ENCODE results near the gene SLC35E3.
A peak's percentile ranks its signal among the peaks of the same experiment; 100 is the strongest.

SLC35E3 gene

DNA sequence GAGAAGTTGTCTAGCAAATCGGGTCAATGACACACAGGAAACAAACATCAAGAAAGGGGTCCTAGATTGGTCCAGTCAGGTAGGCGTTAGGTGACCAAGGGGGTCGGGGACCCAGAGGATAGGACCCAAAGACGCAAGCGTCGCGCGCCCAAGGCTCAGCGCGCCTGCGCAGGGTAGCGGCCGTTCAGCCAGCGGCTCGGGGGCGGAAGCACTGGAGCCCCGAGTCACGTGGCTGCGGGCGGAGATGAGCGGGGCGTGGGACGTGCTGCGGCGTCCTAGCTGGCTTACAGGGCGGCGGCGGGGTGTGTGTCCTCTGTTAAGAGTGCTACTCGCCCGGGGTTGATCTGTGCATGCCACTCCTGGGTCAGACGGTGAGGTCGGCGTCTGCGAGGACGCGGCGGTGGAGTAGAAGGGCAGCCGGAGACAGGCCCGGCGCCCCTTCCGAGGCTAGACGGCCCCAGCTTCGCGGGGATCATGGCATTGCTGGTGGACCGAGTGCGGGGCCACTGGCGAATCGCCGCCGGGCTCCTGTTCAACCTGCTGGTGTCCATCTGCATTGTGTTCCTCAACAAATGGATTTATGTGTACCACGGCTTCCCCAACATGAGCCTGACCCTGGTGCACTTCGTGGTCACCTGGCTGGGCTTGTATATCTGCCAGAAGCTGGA, at the start of gene SLC35E3:
Gene SLC35E3 (plus strand): TSS at position 273 of the 668 bp plus-strand sequence. CDS start 202 bp downstream, at position 475.
- DNase-seq: peak; percentile 95

DNA sequence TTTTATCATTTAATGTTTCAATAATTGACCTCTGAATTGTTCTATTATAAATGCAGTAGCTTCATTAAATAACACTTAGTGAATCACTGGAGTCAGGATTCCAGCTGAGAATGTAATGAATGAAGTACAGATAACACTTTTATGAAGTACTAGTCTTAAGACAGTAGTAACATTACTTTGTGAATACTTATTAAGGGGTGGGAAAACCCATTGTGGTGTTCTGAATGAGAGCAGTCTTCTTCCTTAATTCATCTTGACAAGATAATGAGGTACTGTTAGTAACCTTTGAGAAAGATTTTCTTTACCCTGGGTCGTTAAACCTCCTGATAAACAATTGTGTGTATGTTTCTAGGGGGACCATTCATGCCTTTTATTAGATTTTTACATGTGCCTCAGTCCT, 46.5 kb upstream of the SLC35E3 start:
- DNase-seq: no peak

DNA sequence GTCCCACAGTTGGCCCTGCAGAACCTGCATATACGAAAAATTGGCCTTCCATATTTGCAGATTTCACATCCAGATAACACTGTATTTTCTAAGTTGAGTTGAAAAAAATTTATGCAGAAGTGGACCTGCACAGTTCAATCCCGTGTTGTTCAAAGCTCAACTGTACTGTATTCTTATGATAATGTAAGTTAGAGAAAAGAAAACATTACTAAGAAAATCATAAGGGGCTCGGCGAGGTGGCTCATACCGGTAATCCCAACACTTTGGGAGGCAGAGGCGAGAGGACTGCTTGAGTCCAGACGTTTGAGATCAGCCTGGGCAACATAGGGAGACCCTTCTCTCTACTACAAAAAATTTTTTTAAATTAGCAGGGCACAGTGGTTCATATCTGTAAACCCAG, 18.2 kb upstream of the SLC35E3 start:
- DNase-seq: no peak

DNA sequence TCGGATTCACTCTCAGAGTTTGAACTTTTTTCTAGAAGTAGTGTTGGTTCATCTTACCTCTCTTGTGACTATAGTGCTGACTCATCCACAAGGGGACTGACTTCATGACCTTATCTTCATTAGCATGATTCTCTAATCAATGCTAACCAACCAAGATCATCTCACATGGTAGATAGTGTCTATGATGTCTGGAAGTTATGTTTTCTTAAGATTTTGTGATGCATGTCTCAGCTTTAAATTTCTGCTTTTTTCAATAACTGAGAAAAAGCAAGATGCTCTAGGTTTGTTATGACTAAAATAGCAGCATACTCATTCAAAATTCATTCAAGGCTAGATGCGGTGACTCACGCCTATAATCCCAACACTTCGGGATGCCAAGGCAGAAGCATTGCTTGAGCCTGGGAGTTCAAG, 12.3 kb upstream of the SLC35E3 start:
- DNase-seq: no peak

DNA sequence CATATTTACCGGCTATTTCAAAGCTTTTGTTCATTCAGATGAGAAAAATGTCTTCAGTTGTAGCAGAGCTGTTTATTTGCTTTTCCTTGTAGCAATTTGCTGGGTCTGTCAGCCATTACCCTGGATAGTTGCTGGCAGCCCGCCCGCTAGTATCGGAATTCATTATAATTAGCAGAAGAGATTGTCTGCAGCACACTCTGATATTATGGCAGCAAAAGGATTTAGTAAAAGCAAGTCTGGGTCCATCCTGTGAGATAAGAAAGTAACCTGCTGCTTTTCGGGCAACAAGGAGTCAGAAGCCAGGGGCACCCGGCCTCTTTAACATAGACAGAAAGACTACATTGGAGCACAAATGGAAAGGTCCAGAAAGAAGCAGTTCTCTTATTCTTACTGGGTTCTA, 6.1 kb upstream of the SLC35E3 start:
- DNase-seq: no peak

DNA sequence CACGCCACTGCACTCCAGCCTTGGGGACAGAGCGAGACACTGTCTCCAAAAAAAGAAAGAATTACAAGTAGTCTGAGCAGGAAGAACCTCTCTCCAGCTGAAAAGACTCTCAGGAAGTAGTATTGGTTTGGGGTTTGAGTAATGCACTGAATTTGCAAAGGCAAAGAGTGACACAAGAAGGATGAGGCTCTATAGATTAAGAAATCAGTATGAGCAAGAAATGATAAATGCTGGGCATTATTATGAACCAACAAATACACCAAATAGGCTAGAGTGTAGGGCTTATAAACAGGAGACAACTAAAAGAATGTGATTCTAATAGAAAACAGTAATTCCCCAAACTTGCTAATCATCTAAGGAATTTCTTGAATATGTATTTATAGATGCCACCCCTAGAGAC, 2.6 kb upstream of the SLC35E3 start:
- DNase-seq: no peak

DNA sequence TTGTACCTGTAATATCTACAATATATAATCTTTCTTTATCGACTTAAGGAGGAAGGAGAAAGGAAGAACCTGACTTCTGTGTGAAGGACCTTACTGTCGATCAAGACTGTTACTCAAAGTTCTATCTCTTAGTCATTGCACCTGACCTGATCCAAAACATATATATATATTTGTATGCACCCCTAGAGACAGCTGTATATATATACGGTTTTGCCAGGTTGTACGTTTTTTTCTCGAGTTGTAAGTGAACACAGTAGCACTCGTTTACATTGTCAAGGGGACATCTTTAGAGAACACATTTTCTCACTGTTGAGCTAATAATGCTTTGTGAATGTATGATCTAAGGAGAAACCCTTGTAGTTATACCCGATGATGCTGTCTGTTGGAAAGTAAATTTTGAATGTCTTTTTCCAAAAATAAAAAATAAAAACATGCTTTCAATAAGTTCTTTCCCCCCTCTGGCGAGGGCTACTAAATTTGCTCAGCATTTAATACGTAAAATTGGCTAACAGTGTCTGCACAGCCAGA, 536 bp upstream of the SLC35E3 start:
- DNase-seq: no peak

DNA sequence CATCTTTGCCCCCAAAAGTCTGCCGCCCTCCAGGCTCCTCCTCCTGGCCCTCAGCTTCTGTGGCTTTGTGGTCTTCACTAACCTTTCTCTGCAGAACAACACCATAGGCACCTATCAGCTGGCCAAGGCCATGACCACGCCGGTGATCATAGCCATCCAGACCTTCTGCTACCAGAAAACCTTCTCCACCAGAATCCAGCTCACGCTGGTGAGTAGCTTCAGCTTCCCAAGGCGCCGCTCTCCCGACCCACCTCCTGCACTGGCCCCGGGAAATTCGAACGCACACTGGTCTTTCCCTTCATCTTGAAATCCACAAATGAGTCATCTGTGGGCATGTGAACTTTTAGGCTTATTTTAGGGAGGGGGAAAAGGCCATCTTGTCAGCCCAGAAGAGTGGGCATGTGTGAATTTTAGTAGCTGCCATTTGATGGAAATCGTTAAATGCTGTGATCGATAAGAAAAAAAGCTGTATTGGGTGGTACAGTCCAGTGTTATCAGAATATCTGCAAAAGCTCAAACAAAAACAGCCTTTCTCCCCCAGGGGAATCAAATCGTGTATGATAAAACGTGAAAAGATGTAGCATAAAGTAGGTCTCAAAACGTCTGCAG, 700 bp downstream of the SLC35E3 start:
- peak; percentile 47 for DNase-seq

DNA sequence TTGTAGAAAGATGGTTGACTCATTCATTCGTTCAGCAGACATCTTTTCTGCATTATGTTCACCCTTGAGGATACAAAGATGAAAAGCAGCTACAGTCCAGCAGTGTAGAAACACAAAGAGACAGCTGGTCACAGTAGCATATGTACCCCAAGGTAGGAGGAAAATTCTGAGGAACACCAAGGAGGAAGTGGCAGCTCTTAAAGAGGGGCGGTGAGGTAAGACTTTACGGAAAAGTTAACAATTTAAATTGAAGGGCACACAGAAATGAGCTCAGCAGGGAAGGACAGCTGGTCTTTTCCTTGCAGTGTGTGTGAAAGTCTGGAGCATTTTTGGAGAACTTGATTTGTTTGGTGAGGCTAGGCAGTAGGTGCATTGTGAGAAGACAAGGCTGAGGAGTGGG, 3.5 kb downstream of the SLC35E3 start:
- no peak for DNase-seq

DNA sequence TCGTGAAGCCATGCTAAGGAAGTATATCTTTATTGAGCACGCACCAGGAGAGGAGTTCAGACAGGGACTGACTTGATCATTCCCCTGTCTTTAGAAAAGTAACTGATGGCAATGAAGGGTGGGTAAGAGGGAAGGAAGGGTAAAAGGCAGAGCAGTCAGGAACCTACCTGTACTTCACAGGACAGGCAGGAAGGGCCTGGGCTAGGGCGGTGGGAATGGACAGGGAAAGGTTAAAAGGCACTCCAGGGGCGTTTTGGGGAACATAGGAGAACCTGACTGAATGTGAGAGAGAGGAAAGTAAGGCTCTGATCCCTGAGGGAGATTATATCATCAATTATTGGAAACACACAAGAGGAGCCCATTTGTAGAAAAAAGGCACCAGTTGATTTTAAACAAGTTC, 3.9 kb downstream of the SLC35E3 start:
- no peak for DNase-seq

DNA sequence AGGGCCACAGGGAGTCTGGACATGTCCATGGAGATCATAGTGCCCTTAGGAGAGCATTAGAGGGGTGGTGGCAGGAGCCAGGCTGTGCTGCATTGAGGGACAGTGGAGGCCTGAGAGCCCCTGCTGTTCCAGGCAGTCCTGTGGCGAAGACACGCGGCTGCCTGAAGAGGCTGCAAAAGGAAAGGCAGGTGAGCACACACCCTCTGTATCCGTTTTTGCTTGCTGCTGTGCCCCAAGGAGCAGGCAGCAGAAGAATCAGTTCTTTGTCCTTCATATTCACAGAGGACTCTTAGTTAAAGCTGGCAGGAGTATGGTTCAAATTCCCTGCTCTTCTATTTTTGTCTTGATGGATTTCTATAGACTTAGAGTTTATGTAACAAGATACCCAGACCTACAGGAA, 4.5 kb downstream of the SLC35E3 start:
- no peak for DNase-seq

DNA sequence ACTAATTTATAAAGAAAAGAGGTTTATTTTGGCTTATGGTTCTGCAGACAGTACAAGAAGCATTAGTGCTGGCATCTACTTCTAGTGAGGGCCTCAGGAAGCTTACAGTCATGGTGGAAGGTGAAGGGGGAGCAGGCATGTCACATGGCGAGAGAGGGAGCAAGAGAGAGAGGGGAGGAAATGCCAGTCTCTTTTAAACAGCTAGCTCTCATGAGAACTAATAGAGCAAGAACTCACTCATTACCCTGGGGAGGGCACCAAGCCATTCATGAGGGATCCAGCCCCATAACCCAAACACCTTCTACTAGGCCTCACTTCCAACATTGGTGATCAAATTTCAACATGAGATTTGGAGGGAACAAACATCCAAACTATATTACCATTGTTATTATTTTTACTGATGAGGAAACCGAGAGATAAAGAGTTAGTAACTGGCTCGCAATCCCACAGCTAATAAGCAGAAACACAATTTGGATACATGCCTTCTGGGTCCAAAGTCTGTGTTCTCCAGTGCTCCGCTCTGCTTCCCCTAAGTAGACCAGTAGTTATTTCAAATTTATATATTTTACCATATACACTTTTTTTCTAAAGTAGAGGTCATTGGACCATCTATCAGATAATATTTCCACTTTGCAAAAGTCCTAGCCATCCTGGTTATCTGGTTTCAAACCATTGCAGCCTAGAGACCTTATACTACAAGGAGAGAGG, 9.7 kb downstream of the SLC35E3 start:
- DNase-seq: no peak

DNA sequence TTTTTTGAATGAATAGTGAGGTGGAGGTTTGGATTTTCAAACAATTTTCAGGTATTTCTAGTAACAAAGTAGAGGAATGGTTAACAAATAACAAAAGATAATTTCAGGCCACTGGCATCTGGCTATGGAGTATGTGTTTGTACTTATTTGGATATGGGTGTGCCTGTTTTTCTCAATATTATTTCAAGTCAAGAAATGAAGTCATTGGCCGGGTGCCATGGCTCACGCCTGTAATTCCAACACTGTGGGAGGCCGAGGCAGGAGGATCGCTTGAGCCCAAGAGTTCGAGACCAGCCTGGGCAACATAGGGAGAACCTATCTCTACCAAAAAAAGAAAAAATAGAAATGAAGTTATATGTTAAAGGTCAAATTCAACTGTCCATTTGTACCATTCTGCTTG, 13.9 kb downstream of the SLC35E3 start:
- no peak for DNase-seq

DNA sequence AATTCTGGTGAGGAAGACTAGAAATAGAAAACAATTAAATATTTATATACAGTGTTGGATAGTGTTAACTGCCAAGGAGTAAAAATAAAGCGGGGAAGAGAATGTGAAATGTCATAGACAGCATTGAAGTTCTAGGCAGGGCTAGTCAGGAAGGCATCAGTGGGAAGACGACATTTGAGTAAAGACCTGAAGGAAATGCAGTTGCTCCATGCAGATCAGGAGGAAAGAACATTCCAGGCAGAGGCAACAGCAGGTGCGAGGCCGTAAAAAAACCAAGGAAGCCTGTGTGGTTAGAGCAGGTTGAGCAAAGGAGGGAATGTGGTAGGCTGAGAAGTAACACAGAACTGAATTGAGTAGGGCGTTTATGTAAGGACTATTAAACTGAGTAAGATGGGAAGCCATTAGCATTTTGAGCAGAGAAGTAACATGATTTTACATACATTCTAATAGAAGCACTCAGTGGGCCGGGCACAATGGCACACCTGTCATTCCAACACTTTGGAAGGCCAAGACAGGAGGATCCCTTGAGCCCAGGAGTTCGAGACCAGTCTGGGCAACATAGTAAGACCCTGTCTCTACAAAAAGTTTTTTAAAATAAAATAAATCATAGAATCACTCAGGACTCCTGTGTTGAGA, 14.9 kb downstream of the SLC35E3 start:
- no peak for DNase-seq

DNA sequence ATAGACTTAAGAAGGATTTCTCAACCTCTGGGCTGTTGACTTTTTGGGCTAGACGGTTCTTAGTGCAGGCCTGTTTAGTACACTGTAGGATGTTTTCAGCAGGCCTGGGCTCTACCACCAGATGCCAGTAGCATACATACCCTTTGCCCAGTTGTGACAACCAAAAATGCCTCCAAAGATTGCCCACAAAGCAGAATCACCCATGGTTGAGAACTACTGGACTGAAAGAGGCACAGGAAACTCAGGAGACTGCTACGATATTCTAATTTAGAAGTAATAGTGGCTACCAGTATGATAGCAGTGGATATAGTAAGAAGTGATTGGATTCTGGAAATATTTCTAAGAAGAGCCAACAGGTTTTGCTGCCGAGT, 15.5 kb downstream of the SLC35E3 start:
- no peak for DNase-seq

DNA sequence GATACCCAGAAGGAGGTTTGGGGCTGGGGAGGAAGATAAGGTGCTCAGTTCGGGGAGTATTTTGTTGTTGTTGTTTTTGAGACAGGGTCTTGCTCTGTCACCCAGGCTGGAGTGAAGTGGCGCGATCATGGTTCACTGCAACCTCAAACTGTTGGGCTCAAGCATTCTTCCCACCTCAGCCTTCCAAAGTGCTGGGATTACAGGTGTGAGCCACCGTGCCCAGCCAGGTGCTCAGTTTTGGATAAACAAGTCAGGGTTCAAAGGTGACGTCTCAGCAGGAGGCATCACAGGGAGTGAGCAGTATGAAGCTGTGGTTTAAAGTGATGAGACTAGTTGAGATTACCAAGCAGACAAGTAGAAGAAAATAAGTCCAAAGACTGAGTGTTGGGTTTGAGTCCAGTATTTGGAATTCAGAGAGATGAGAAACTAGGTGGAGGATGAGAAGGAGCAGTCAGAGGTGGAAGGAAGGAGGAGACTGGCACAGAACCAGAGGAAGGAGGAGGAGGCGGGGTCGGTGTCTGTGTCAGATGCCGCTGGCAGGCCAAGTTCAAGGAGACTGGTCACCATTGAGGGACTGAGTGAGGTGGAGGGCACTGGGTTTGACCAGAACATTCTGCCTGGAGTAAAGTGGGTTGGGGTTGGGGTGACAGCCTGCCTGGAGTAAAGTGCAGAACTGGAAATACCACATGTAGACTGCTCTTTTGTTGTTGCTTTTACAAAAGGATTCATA, 16.1 kb downstream of the SLC35E3 start:
- DNase-seq: no peak

DNA sequence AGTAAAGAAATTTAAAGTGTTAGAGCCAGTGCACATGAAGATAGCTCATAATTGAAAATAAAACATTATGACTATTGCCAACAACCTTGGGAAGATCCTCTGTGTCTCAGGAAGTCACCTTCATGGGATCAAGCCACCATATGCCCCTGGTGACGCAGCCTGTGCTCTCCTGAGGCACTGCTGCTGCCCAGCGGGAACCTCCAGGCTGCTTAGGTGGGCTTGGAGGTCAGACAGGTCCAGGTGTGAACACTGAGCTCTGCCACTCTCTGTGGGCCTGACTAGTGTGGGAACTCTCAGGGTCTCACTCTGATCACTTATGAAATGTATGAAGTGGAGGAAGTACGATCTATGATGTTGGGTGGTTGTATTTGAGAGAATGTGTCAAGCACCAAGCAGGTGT, 16.7 kb downstream of the SLC35E3 start:
- no peak for DNase-seq

DNA sequence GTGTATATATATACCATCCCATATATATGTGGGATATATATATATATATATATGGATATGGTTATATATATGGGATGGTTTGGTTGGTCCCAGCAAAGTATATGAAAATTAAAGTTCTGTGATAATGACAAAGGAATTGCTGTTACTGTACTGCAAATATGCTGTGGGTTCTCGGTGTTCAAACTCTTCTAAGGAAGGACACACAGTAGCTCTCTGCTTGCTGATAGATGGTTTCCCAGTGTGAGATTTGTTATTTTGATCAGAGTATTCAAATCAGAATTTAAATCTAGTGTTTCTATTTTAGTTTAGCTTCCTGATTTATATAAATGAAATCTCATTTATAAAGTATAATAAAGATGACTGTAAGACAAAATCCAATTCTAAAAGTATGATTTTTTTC, 19.7 kb downstream of the SLC35E3 start:
- DNase-seq: no peak

DNA sequence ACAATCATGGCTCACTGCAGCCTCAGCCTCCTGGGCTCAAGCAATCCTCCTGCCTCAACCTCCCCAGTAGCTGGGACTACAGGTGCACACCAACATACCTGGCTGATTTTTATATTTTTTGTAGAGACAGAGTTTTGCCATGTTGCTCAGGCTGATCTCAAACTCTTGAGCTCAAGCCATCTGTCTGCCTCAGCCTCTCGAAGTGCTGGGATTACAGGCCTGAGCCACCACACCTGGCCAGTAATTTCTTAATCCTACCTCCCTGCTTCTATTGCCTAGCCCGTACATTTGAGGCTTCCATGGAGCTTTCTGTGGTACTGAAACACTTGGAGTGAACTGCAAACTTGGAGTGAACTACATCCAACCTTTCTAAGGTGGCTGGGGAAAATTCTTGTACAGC, 20.7 kb downstream of the SLC35E3 start:
- no peak for DNase-seq

DNA sequence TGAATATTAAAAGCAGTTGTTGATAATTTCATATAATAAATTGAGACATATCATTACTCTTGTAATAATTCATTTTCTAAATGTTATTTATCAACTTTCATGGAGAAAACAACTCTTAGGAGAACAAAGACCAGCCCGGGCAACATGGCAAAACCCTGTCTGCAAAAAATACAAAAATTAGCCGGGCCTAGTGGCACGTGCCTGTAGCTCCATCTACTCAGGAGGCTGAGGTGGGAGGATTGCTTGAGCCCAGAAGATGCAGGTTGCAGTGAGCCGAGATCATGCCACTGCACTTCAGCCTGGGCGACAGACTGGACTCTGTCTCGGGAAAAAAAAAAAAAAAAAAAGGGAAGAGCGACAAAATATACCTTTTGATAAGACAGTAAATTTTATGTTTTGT, 21.2 kb downstream of the SLC35E3 start:
- no peak for DNase-seq

DNA sequence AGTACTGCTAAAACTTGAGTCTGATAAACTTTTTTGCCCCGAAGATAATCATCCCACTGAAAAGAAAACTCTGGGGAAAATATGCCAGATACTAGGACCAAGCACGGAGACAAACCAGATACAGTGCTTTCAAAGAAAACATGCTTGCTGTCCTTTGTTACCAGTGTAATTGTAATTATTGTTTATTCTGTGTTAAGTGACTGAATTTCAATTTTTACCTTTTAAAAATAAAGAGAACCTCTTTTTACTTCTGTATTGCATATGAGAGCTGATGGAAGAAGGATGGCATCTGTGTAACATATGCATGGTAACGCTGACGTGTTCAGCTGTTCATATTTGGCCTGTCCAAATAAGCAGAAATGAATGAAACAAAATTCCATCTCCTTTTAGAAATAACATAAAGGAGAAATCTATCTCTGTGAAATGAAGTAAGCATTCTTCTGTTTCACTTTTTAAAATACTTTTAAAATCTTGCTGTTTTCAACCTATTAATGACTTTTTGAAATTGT, 22.5 kb downstream of the SLC35E3 start:
- no peak for DNase-seq

DNA sequence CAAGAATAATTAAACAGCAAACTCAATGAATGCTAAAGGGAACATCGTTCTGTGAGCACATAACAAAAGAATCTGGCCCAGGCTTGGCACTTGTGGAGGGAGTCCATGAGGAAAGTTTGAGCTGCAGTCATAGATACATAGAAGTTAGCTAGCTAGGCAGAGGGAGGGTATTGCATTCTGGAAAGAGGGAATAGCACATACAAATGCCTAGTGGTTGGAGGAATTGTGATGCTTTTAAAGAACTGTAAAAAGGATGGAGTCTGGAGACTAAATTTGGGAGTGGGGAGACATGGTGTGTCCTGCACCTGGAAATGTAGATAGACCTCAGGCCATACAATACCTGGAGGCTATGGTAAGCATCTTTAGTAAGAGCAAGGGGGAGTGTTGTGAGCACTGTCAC, 24.0 kb downstream of the SLC35E3 start:
- DNase-seq: no peak
